Measurements from ENCODE around the gene NPB. TPM values are rescaled to one million over a fixed set of nuclear protein-coding genes. Genes with fewer than 3 reads are reported as not detected.

The NPB gene
- total and polyA plus RNA-seq, 2 of the 8 experiments (the other 6 are each of a cell fraction or from before 2014, with no cell fraction given) = 1.5 to 2.5 TPM

GRCh38 chr17:81927152-81927652 is 25.2 kb downstream of the NPB start (continued):
- no peak for TF ChIP-seq HDAC6 (IDR thresholded peaks at IDR 0.05; ENCODE audit: low read depth, low read length)
- TF ChIP-seq NANOG (IDR thresholded peaks at IDR 0.05; ENCODE audit: insufficient read depth, low read depth, low read length, poor library complexity, severe bottlenecking) = no peak
